ENCODE data around the gene SMURF1. TPM values are rescaled to one million over a fixed set of nuclear protein-coding genes. Genes with fewer than 3 reads are reported as not detected.

Gene SMURF1
- total and polyA plus RNA-seq, 2 experiments from 2014 or later = 12.4 to 21.7 TPM

- TF ChIP-seq CTCF (IDR thresholded peaks at IDR 0.05; ENCODE audit: poor library complexity) = no peak
- TF ChIP-seq EZH2 (IDR thresholded peaks at IDR 0.05; ENCODE audit: borderline replicate concordance) = no peak
- no peak for TF ChIP-seq EZH2phosphoT487 (IDR thresholded peaks at IDR 0.05; ENCODE audit: low read depth, severe bottlenecking, unreplicated experiment)
- H4K20me1 ChIP-seq (ENCODE audit: insufficient read depth, poor library complexity, severe bottlenecking) = no peaks in the 10 kb centered on the region
- no peak overlapping the region for H3K4me2 ChIP-seq
- 98% methylated on average over 15 of the region's 15 CpGs for WGBS (ENCODE audit: low lambda C conversion rate, missing lambda C conversion rate)
- no peaks in the 10 kb centered on the region for H3K9me3 ChIP-seq (ENCODE audit: low read depth)
- no peak overlapping the region for H3K4me3 ChIP-seq
- no peaks in the 10 kb centered on the region for H3K4me1 ChIP-seq (ENCODE audit: insufficient read depth)
- DNase-seq (ENCODE audit: low spot score) = no peak
- peaks cover 2% of the 10 kb centered on the region for H3K36me3 ChIP-seq (replicated peaks; ENCODE audit: insufficient read depth, low read depth)
- no peak overlapping the region for H2AFZ ChIP-seq
- H3K79me2 ChIP-seq = no peaks in the 10 kb centered on the region
- H3K27me3 ChIP-seq = no peaks in the 10 kb centered on the region
- no peaks in the 10 kb centered on the region for H3K9me2 ChIP-seq (replicated peaks; ENCODE audit: insufficient read depth)
- no peak overlapping the region for H3K27ac ChIP-seq
These were observed 147.8 kb downstream of the SMURF1 start for GRCh38 chr7:98996150-98996552.

GRCh38 chr7:98995523-98996149 lies 148.3 kb downstream of the SMURF1 start:
- 95% methylated on average over 10 of the region's 16 CpGs for whole genome bisulfite sequencing (ENCODE audit: low lambda C conversion rate, missing lambda C conversion rate)
- H3K36me3 ChIP-seq (replicated peaks; ENCODE audit: insufficient read depth, low read depth) = peaks cover 2% of the 10 kb centered on the region
- no peaks in the 10 kb centered on the region for H3K9me2 ChIP-seq (replicated peaks; ENCODE audit: insufficient read depth)
- no peak overlapping the region for H2AFZ ChIP-seq
- H3K4me3 ChIP-seq = no peak overlapping the region
- DNase-seq (ENCODE audit: low spot score) = no peak
- H3K79me2 ChIP-seq = no peaks in the 10 kb centered on the region
- no peaks in the 10 kb centered on the region for H3K27me3 ChIP-seq
- no peaks in the 10 kb centered on the region for H3K4me1 ChIP-seq (ENCODE audit: insufficient read depth)
- no peak for TF ChIP-seq EZH2 (IDR thresholded peaks at IDR 0.05; ENCODE audit: borderline replicate concordance)
- H3K27ac ChIP-seq = no peak overlapping the region
- no peaks in the 10 kb centered on the region for H4K20me1 ChIP-seq (ENCODE audit: insufficient read depth, poor library complexity, severe bottlenecking)
- no peak overlapping the region for H3K4me2 ChIP-seq
- no peaks in the 10 kb centered on the region for H3K9me3 ChIP-seq (ENCODE audit: low read depth)

- Histone ChIP-seq H3K4me1 (ENCODE audit: insufficient read depth) (no peaks in the 10 kb centered on the region), H3K79me2 (no peaks in the 10 kb centered on the region), H3K9me3 (ENCODE audit: low read depth) (no peaks in the 10 kb centered on the region), H3K27ac (no peak overlapping the region), H3K27me3 (no peaks in the 10 kb centered on the region), H4K20me1 (ENCODE audit: insufficient read depth, poor library complexity, severe bottlenecking) (no peaks in the 10 kb centered on the region), H3K4me3 (no peak overlapping the region), H3K9me2 (replicated peaks; ENCODE audit: insufficient read depth) (no peaks in the 10 kb centered on the region), H3K36me3 (replicated peaks; ENCODE audit: insufficient read depth, low read depth) (peaks cover 2% of the 10 kb centered on the region), H3K4me2 (no peak overlapping the region), H2AFZ (no peak overlapping the region)
- TF ChIP-seq CTCF (IDR thresholded peaks at IDR 0.05; ENCODE audit: poor library complexity) = no peak
- DNase-seq (ENCODE audit: low spot score) = no peak
- 98% methylated on average over 11 of the region's 13 CpGs for WGBS (ENCODE audit: low lambda C conversion rate, missing lambda C conversion rate)
These were observed 148.8 kb downstream of the SMURF1 start for GRCh38 chr7:98995111-98995510.

DNA sequence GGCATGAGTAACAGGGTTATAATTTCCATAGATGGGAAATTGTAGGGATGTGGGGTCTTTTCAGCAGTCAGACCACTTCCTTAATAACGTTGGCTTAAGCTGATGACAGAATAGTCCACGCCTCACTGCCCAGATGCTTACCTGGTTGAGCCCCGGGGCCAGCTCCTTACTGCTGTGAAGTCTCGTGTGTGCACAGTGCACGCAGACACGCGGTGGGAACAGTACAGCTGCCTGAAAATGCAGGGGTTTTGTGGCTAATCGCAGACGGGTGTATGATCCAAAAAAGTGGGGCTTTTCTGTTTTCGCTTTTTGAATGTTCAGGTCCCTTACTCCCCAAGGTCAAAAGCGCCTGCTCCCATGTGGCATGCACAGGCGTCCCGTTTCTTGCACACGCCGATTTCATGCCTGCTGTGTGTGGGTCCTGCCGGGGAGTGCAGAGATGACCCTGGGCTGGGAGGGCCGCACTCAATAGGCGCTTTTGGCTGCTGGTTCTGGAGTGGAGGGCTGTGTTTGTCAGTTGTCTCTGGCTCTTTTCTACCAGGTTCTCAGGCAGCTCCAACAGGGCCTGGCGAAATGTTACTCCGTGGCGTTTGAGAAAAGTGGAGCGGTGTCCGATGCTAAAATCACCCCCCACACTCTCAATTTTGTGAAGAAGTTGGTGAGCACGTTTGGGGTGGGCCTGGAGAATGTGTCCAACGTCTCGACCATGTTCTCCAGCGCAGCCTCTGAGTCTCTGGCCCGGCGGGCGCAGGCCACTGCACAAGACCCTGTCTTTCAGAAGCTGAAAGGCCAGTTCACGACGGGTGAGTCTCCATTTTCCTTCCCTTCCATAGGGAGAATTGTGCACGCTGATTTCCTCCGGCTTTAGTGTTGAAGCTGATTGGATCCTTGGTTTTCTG lies 149.6 kb downstream of the SMURF1 start:
- no peak for DNase-seq (ENCODE audit: low spot score)
- H3K79me2 ChIP-seq = no peaks in the 10 kb centered on the region

More for the DNA sequence above, 149.6 kb downstream of the SMURF1 start:
- H3K4me2 ChIP-seq = no peak overlapping the region
- WGBS (ENCODE audit: low lambda C conversion rate, missing lambda C conversion rate) = 96% methylated on average over 34 of the region's 34 CpGs
- no peak overlapping the region for H2AFZ ChIP-seq
- no peaks in the 10 kb centered on the region for H3K27me3 ChIP-seq
- H4K20me1 ChIP-seq (ENCODE audit: insufficient read depth, poor library complexity, severe bottlenecking) = no peaks in the 10 kb centered on the region
- H3K27ac ChIP-seq = no peak overlapping the region
- no peaks in the 10 kb centered on the region for H3K4me1 ChIP-seq (ENCODE audit: insufficient read depth)
- H3K4me3 ChIP-seq = no peak overlapping the region
- TF ChIP-seq CTCF (IDR thresholded peaks at IDR 0.05; ENCODE audit: poor library complexity) = no peak
- TF ChIP-seq EZH2phosphoT487 (IDR thresholded peaks at IDR 0.05; ENCODE audit: low read depth, severe bottlenecking, unreplicated experiment) = no peak
- TF ChIP-seq EZH2 (IDR thresholded peaks at IDR 0.05; ENCODE audit: borderline replicate concordance) = no peak
- no peaks in the 10 kb centered on the region for H3K9me3 ChIP-seq (ENCODE audit: low read depth)
- H3K9me2 ChIP-seq (replicated peaks; ENCODE audit: insufficient read depth) = no peaks in the 10 kb centered on the region
- peaks cover 2% of the 10 kb centered on the region for H3K36me3 ChIP-seq (replicated peaks; ENCODE audit: insufficient read depth, low read depth)

Data from hepatocyte (in vitro differentiated cells).